NCI-H146 treated with DMSO at 0.1 percent for 48 hours (cell line): Measurements from ENCODE around the gene NECAB2.
"Not testable (repeated sequence)": the region's sequence is repeated elsewhere in the genome, so short reads cannot be mapped to it uniquely, and the experiment has no call there.

ENCODE experiments used
- DNase-seq: peaks from one replicate; lab custom pipeline; 2025; ENCODE audit not compliant: unreplicated experiment; lab: John Stamatoyannopoulos, UW

Gene NECAB2

DNA sequence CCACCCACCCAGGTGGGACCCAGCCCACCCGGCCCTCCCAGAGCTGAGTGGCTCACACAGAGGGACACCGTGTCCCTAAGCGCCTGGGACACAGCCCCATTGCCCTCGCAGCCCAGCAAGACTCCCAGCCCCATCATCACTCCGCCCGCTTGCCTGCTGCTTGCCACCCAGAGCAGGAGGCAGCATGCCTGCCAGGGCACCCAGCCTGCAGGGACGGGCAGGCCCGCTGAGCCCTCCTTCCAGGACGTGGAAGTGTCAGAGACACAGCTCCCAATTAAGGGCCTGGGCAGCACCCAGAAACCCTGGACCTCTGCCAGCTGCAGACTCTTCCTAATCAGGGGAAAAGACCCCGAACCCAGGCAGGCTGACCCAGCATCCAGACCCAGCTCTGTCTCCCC lies 32.2 kb upstream of the NECAB2 start:
- DNase-seq, result no peak

DNA sequence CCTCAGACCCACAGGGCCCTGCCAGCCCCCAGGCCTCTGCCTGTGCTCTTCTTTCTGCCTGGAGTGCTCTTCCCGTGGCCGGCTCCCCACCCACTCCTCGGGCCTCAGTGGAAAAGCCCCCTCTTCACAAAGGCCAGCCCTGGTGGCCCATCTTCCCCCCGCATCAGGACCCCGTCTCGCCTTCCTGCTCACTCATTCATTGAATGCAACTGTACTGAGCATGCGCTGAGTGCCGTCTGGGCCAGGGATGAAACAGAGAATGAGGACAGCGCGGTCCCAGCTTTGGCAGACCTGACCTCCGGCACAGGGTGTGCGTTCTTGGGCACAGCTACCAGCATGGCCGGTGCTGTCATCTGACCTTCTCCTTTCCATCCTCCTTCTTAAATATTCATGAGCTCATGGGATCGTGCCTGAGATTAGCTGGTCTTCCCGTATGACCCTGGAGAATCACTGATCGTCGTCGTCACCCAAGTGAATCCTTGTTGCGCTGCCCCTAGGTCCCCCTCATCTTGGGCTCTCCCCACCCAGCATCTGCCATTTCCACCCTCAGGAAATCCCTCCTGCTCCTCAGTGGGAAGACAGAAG lies 31.4 kb upstream of the NECAB2 start:
- no peak for DNase-seq

DNA sequence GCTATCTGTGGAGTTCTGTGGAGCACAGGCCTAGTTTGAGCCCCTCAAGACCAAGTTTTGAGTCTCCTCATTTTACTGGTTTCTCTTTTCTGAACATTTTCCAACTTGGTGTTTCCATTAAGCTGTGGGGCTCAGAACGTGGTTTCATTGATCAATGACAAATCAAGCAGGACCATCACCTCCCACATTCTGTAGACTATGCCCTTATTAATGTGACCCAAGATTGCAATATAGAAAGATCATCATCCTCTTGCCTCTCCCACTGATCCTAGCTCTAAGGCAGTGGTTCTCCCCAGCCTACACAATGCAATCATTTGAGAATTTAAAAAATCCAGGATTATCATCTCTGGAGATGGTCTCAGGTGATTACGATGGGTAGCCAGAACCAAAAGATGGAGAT lies 30.8 kb upstream of the NECAB2 start:
- DNase-seq, result no peak

DNA sequence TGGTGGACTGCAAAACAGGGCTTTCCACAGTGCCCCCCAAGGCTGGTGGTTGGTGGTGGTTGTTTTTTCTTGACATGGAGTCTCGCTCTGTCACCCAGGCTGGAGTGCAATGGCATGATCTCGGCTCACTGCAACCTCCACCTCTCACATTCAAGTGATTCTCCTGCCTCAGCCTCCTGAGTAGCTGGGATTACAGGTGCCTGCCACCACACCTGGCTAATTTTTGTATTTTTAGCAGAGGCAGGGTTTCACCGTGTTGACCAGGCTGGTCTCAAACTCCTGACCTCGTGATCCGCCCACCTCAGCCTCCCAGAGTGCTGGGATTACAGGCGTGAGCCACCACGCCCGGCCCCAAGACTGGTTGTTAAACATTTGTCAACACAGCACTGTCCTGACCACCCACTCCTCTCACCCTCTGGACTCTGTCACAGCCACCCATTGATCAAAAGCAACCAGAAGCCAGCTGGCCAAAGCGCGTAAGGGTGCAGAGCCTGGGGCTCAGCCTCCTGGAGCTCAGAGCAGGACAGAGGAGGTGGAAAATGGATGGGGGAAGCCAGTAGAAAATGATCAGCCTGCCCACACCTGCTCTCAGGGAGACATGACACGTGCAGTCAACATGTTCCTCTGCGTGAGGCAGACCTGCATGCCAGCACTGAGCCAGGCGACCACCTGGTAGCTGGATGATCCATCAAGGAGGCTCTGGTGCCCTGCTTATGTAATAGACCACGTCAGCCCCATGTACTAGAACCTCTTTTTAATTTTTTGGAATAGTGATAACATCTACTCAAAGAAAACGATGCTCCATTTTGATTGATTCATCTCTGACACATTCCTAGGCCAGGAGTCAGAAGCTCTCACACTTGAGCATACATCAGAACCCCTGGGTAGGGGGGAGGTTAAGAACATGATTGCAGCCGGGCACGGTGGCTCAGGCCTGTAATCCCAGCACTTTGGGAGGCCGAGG lies 29.8 kb upstream of the NECAB2 start:
- DNase-seq, result no peak

DNA sequence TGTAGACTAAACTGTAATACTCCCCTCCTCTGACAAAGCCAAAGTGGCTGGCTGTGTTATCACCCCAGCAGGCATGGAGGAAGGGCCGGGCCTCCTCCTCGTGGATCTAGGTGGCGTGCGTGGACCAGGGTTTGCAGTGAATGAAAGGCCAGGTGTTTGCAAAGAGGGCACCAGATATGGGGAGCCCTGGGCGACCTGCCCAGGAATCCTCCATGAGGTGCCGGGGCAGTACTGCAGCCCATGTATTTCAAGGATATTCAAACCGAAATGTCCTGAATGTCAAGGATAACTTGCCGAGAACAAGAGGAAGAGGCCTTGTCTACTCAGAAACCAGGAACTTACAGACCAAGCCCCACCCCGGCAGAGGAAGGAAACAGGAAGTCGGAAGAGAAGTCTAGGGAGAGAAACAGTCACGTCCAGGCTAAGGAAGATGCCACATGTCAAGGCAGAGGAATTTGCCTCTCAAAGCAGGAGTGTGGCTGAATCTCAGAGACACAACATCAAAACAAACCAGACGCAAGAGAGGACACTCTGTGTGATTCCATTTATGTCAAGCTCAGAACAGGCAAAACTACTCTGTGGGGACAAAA lies 28.7 kb upstream of the NECAB2 start:
- DNase-seq, result no peak

DNA sequence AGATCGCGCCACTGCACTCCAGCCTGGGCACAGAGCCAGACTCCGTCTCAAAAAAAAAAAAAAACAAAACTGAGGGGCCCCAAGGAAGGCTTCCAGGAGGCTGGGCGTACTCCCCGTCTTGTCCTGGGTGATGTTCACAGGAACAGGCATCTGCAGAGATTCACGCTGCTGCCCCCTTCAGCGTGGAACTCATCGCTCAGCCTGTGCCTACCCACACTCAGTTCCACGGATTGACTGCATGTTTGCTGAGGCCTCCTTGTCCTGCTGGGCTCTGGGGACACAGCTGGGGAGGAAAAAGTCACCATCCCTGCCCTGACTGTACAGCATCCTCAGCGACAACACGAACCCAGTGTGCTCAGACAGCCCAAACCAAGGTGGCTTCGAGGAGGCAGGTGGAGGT lies 27.9 kb upstream of the NECAB2 start:
- no peak for DNase-seq

DNA sequence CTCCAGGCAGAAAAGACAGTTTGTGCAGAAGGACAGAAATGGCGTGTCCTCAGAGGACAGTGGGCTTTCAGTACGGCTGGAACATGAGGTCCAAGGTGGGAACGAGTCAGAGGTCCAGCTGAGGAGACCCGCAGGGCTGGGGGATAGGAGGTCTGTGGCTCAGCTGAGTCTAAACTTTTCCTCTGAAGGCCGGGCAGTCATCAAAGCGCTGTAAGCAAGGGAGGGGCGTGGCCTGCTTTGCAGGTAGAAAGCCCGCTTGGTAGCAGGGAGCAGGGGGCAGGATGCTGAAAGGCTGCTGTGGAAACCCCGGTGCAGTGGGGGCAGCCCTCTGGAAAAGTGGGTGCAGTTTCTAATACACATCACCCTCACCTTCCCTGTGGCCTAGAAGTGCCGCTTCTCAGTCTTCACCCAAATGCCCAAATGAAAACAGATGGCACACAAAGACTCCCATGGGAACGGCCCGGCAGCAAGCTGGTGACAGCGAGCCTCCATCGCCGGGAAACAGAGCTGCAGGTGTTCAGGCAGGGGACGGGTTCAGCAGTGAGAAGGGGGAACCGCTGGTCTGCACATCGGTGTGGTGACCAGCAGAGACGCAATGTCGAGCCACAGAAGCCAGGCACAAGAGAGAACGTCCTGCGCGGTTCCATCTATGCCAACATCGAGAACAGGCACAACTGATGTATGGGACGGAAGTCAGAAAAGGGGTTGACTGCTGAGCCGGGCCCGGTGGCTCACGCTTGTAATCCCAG lies 27.2 kb upstream of the NECAB2 start:
- peak; percentile 12 for DNase-seq

DNA sequence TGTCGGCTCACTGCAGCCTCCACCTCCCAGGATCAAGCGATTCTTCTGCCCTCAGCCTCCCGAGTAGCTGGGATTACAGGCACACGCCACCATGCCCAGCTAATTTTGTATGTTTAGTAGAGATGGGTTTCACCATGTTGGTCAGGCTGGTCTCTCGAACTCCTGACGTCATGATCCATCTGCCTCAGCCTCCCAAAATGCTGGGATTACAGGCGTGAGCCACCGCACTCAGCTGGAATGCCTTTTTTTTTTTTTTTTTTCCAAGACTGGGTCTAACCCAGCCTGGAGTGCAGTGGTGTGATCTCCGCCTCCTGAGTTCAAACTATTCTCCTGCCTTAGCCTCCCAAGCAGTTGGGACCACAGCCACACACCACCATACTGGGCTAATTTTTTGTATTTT lies 26.5 kb upstream of the NECAB2 start:
- DNase-seq, result not testable (repeated sequence)

DNA sequence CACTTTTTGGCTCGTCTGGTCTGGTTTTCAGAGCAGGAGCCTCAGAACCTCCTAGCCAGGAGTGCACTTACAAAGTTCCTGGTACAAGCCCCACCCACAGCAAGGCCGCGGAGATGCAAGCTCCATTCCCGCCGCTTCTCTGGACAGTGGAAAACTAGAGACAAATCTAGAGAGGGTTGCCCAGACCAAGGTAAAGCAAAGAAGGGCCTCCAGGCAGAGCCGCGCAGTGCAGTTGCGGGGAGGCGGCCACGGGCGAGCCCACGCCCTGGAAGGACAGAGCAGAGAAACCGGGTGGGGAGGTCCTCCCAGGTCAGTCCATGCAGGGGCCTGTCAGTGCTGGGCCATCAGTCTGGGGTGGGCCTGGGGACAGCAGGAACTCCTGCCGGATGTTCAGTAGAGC lies 26.0 kb upstream of the NECAB2 start:
- no peak for DNase-seq

DNA sequence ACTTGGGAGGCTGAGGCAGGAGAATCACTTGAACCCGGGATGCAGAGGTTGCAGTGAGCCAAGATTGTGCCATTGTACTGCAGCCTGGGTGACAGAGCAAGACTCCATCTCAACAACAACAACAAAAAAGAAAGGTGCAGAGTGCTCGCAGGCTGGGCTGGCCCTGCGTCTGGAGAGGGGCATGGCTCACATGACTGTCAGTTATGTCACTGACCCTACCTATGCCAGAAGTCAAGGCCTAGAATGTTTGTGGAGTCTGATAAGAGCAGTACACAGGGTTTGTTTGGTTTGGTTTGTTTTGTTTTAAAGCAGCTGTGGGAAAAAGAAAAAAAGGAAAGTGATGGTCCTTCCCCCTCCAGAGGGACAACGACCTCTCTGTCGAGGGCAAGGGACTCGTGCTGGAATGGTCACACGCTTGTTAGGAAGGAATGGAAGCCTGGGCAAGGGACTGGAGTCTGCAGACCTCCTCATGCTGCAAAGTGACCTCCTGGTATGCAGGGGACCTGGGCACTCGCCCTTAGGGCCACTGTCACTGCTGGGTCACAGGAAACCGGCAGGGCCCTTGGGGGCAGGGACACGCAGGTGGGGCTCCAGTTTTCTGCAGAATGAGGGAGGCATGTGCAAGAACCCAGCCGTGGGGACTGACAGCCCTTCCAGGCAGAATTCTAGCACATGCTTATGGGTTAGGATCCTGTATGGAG lies 25.1 kb upstream of the NECAB2 start:
- DNase-seq, result no peak

DNA sequence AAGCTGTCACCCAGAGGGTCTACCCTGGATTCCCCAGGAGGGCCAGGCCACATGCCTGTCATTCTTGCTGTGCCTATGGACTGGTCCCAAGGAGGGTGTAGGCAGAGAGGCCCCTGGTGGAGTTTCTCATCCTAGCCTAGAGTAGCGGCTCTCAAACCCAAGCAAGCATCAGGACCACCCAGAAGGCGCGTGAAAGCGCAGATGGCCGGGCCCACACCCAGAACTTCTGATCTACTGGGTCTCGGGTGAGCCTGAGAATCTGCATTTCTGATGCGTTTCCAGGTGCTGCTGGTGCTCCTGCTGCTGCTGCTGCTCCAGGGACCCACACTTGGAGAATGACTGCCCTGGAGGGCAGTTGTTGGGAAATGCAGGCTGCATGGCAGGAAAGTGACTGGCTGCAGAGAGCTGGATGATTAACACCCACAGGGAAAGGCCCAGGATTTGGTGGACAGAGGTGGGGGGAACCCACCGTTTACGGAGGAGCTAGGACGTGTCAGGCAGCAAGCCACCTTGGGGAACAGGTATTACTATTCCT lies 24.5 kb upstream of the NECAB2 start:
- DNase-seq, result no peak

DNA sequence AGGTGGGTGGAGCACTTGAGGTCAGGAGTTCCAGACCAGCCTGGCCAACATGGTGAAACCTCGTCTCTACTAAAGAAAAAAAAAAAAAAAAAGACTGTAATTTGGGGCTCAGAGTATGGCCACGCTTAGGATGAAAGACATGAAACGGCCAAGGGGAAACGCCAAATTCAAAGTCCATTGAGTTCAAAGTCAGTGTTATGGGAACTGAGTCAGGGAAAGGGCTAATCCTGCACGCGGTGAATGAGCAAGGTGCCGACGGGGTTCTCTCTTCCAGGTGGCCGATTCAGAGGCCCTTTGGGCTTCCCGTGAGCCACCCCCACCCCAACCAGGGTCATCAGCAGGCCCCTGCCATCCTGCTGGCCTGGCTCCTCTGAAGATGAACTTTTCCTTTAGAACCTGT lies 22.5 kb upstream of the NECAB2 start:
- DNase-seq, result no peak

DNA sequence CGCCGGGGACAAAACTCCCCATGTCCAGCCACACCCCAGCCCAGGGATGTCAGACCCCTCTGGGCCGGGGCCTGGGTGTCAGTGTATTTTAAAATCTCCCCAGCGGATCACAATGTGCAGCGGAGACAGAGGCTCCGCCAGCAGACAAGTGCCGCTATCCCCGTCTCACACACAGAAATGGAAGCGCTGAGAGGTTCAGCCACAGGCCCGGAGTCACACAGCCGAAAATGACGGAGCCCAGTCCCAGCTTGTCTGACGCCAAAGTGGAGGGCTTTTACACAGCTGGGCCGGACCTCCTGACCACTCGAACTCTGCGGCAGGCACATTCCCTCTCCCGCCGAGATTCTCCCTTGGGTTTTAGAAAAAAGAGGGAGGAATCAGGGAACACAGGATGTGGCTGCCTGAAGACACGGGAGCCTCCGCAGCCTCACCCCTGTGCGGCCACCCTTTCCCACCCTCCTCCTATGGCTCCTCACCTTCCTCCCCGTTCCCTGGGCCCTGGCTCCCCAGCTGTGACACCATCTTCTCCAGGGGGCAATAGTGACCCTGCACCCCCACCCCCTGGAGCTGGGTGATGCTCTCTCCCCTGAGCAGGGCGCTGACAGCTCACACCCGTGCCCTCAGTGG lies 21.8 kb upstream of the NECAB2 start:
- no peak for DNase-seq

DNA sequence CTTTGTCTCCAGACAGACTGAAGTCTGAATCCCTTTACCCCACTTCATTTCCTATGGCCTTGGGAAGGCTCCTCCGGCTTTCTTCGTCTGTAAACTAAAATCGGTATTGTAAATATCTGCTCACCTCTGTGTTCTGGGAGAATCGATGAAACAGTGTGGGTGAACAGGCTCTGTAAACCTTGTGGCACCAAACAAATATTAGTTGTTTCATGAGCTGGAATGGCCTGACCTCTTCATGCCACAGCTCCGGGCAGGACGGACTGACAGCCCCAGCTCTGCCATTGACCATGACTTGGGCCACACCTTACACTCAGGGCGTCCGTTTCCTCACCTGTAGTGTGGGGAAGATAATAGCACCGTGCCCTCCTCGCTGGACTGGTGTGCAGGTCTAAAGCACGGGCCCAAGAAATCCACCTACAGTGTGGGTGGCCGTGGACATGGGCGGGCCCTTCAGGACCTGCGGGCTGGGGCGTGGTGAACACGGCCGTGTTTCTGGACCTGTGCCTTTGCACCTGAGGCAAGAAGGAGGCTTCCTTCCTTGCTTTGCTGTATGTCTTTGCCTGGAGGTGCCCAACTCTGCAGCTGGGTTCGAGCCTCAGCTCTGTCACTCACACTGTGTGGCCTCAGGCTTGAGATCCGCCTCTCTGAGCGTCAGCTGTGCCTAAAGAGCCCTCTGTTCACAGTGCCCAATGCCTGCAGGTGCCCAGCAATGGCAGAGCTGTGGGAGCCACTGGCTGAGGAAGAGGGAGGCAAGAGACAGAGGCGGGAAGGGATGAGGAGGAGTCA lies 21.1 kb upstream of the NECAB2 start:
- DNase-seq, result no peak

DNA sequence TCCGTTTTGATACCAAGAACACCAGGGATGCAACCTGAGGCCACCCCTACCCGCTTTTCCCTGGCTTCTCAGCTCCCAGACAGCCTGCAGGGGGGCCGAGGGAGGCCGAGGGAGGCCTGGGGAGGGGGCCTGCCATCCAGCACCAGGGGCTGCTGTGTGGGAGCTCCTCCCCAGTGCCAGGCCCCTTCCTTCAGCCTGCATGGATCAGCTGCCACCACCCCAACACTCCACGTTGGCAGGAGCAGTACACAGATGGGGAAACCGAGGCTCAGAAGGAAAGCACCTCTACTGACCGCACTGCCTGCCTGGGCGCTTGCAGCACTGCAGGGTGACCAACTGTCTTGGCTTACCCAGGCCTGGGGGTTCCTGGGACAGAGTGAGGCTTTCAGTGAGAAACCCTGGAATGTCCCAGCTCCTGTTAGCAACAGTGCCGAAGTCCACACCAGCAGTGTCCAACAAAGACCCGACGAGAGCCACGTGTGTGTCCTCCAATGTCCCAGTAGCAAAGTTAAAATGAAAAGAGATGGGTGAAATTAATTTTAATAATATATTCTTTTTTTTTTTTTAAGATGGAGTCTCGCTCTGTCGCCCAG lies 20.3 kb upstream of the NECAB2 start:
- DNase-seq, result no peak

DNA sequence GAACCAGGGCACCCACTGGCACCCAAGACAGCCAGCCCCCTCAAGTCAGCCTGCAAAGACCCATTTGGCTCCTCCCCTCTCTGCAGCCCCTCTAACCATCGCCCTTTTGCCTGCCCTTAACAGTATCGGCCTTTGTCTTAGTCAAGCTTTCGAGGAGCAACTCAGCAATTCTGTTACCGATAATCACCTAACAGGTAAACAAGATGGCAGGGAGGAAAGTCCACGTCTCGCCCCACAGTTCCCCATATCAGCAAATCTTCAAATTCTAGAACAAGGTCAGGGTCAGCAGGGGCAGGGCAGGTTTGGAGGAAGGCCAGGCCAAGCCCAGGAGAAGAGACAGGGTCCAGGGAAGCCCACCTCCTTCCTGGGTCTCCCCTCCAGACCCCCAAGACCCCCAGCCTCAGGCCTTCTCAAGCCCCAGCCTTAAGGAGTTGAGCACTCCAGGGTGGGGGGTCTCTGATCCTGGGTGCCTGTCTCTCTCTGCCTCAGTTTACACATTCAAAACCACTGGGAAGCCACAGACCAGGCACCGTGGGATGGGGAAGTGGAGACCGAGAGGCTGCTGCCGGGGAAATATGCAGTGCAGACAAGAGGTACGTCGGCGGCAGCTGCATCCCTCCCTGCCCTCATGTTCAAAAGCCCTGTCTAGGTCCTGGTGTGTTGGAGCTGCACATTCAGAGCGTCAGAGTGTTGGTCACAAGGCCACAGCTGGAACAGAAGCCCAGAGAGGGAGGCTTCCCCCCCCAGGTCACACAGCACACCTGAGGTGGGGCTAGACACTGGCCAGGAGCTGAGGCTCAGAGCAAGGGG lies 18.9 kb upstream of the NECAB2 start:
- DNase-seq, result no peak

DNA sequence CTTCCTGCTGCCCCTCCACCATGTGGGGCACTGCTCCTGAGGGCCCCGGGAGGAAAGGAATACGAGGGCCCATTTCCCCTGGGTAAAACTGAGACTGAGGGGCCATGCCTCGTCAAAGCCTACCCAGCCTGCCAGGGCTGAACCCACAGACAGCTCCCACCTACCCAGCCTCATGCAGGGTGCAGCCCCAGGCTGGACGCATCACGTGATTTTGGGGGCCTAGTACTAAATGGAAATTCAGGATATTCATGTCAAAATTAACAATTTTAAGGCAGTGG lies 18.4 kb upstream of the NECAB2 start:
- no peak for DNase-seq

DNA sequence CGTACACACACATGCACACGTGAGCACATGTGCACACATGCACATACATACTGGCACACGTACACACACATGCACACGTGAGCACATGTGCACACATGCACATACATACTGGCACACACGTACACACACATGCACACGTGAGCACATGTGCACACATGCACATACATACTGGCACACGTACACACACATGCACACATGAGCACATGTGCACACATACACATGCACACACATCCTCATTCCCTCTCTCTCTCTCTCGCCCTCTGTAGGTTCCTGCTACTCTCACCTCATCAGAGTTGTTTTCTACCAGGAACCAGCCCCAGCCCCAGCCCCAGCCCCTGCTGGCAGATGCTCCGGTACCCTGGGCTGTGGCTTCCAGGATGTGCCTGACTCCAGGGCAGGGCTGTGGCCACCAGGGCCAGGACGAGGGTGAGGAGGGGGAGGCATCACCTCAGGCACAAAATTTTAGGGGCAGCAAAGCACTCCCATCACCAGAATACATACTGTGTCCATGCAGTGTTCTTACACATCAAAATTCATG lies 17.1 kb upstream of the NECAB2 start:
- DNase-seq, result not testable (repeated sequence)
